Breast epithelium (tissue), 4 donors: Measurements from ENCODE around the gene SIT1. TPM values are rescaled to one million over a fixed set of nuclear protein-coding genes. Genes with fewer than 3 reads are reported as not detected.

ENCODE experiments used
- DNase-seq, 2 donors: peaks; one replicate each; pipeline ENCODE4 v3.0.0-alpha.2; 2019; ENCODE audit warnings: low spot score in 2 of 2
- H3K27ac ChIP-seq, 2 donors: fragments of 200-600 bp; sonication (generic) in 1 of 2; one replicate each; pipeline ENCODE4 v1.5.1; 2016 to 2019; ENCODE audit warnings: mild to moderate bottlenecking in 1 of 2
- H3K27me3 ChIP-seq, 2 donors: fragments of 200-600 bp; sonication (generic) in 1 of 2; one replicate each; pipeline versions ENCODE4 v1.5.1 to v1.6.0; 2017 to 2019; ENCODE audit warnings: control low read depth in 1 of 2, mild to moderate bottlenecking in 1 of 2
- H3K36me3 ChIP-seq: fragments of 200-600 bp; one replicate; pipeline ENCODE4 v1.5.1; 2019
- H3K4me1 ChIP-seq, 2 donors: fragments of 200-600 bp; sonication (generic); one replicate each; pipeline ENCODE4 v1.5.1; 2016 to 2019; ENCODE audit warnings: control low read depth in 1 of 2
- H3K4me3 ChIP-seq, 3 donors: fragments of 200-600 bp; sonication (generic); 1 replicate in 2 of 3; 2 replicates in 1 of 3; pipeline ENCODE4 v1.5.1; 2016 to 2019; ENCODE audit warnings: mild to moderate bottlenecking in 3 of 3, moderate library complexity in 2 of 3
- H3K9me3 ChIP-seq, 2 donors: fragments of 200-600 bp; sonication (generic) in 1 of 2; one replicate each; pipeline ENCODE4 v1.5.1; 2016 to 2019; ENCODE audit warnings: control low read depth in 1 of 2
- POLR2A ChIP-seq: fragments of 450-650 bp; IDR thresholded peaks from one replicate; pipeline ENCODE4 v1.6.1; 2016; ENCODE audit warnings: antibody characterized with exemption, mild to moderate bottlenecking, moderate library complexity
- POLR2AphosphoS5 ChIP-seq, 3 donors: sonication (generic); formaldehyde crosslinking; IDR thresholded peaks; one replicate each; pipeline ENCODE4 v1.6.1; 2017; ENCODE audit warnings: antibody characterized with exemption in 3 of 3
- intact Hi-C: fragments of 100-400 bp; cut with DNase I; formaldehyde crosslinking; loops from one replicate; pipeline ENCODE4 v1.15.1; 2023; ENCODE audit warnings: low total_unique reads
- total RNA-seq, 3 donors: library from RNA; depleted of rRNA; stranded (reverse); fragments of >200 nt; gene quantifications; one replicate each; pipeline ENCODE4 v1.1.0, GENCODE V29; 2016
- TF ChIP-seq, protein P1 (sequence below), 3 donors: fragments of 450-650 bp; IDR thresholded peaks; one replicate each; pipeline ENCODE4 v1.5.1; 2016 to 2017; ENCODE audit warnings: antibody characterized with exemption in 3 of 3, mild to moderate bottlenecking in 3 of 3, moderate library complexity in 3 of 3

SIT1 gene
- total RNA-seq, 3 donors from 2014 or later, result 1.2 to 3.2 (median 1.3) TPM

DNA sequence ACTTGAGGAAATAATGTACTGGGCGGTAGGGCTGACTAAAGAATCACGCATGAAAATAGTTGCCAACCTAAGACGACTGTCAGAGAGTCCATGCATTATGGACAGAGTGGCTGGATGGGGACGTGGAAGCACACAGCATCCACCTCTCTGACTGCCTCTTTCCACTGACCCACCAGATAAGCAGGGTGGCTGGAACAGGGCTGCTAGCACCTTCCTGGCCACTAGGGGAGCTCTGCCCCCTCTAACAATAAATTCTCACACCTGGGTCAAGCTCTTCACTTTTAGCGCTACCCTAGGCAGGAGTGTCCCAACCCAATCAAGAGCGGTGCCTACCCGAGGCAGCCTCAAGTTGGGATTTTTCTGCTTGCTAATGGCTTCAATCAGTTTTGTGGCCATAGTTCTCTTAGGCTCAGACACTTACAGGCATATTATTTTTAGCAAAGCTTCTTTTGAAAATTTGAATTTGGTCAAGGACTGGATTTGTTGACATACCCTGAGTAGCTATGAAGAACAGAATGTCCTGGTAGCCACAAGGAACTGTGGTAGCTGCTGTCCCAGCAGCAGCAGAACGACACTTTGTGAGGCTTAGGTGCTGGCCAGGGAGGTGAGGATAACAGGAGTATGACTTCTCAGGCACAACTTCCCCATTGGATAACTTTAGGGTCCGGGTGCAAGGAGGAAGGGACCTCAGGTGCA, 45.9 kb upstream of the SIT1 start:
- H3K27me3 ChIP-seq, result no peaks in the 10 kb centered on the region
- no peak overlapping the region for H3K4me3 ChIP-seq
- peak in 1 of 2 donors; percentile 54 for DNase-seq
- peak overlapping the region; percentile 36 to 66 for H3K27ac ChIP-seq
- H3K4me1 ChIP-seq, result no peaks in the 10 kb centered on the region
- H3K9me3 ChIP-seq, result no peaks in the 10 kb centered on the region
- intact Hi-C loops, result loop anchor here (1.0 kb wide), 1 partner anchor 33 kb away; no protein-coding TSS in a partner anchor
- TF ChIP-seq POLR2AphosphoS5 (IDR thresholded peaks at IDR 0.05) (peak in 1 of 3 donors; percentile 24), POLR2A (no peak)
- TF ChIP-seq, protein P1, sequence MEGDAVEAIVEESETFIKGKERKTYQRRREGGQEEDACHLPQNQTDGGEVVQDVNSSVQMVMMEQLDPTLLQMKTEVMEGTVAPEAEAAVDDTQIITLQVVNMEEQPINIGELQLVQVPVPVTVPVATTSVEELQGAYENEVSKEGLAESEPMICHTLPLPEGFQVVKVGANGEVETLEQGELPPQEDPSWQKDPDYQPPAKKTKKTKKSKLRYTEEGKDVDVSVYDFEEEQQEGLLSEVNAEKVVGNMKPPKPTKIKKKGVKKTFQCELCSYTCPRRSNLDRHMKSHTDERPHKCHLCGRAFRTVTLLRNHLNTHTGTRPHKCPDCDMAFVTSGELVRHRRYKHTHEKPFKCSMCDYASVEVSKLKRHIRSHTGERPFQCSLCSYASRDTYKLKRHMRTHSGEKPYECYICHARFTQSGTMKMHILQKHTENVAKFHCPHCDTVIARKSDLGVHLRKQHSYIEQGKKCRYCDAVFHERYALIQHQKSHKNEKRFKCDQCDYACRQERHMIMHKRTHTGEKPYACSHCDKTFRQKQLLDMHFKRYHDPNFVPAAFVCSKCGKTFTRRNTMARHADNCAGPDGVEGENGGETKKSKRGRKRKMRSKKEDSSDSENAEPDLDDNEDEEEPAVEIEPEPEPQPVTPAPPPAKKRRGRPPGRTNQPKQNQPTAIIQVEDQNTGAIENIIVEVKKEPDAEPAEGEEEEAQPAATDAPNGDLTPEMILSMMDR (IDR thresholded peaks at IDR 0.05), result peak; percentile 51 to 74 (median 71)
- H3K36me3 ChIP-seq, result peaks cover 17% of the 10 kb centered on the region

DNA sequence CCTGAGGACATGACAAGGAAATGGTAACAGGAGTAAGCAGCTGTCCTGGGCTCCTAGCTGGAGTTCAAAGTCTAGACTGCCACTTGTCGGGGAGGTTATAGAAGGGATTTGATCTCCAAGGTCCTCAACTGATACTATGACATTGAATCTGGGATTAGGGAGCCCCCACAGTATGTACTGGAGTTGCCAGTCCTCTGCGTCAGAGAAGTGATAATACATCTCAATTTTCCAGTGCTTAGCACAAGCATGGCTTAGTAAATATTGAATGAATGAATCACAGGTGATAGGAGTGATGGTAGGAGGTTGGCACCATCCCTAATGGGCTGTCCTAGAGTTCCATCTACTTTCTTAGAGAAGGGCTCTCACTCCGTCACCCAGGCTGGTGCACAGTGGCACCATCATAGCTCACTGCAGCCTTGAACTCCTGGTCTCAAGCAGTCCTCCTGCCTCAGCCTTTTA, 45.2 kb upstream of the SIT1 start:
- Histone ChIP-seq H3K27ac (peak overlapping the region; percentile 36 to 66), H3K9me3 (no peaks in the 10 kb centered on the region), H3K4me3 (no peak overlapping the region), H3K36me3 (peaks cover 17% of the 10 kb centered on the region), H3K4me1 (no peaks in the 10 kb centered on the region), H3K27me3 (no peaks in the 10 kb centered on the region)
- intact Hi-C loops, result loop anchor here (1.0 kb wide), 1 partner anchor 33 kb away; no protein-coding TSS in a partner anchor
- DNase-seq, result no peak
- TF ChIP-seq POLR2AphosphoS5 (IDR thresholded peaks at IDR 0.05) (no peak), POLR2A (no peak)
- TF ChIP-seq, protein P1 (IDR thresholded peaks at IDR 0.05), result no peak

DNA sequence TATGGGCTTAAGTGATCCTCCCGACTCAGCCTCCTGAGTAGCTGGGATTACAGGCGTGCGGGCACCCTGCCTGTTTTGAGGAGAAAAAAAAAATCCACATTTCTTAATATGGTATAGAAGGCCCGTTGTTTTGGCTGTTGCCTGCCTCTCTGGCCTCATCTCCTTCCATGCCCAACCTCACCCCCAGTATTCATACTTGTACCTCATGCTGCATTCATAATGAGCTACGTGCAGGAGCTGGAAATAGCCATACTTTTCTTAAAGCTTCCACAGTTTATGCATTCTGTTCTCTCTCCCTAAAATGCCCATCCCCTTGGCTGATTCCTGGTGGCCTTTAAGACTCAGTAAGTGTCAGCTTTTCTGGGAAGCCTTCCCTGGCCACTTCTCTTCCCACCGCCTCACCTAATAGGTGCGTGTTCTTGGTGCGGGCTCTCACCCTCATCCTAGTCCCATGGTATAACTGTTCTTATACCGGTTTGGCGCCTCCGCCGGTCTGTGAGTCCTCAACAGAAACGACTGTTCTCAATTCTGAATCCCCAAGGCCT, 41.1 kb upstream of the SIT1 start:
- peak overlapping the region; percentile 92 to 94 for H3K27ac ChIP-seq
- peaks cover 0 to 3% of the 10 kb centered on the region in 2 donors for H3K4me1 ChIP-seq
- intact Hi-C loops, result no loop called here
- H3K36me3 ChIP-seq, result no peaks in the 10 kb centered on the region
- no peak for DNase-seq
- H3K9me3 ChIP-seq, result no peaks in the 10 kb centered on the region
- H3K27me3 ChIP-seq, result no peaks in the 10 kb centered on the region
- H3K4me3 ChIP-seq, result peak overlapping the region in 1 of 3 donors; percentile 81
- TF ChIP-seq, protein P1 (IDR thresholded peaks at IDR 0.05), result no peak

DNA sequence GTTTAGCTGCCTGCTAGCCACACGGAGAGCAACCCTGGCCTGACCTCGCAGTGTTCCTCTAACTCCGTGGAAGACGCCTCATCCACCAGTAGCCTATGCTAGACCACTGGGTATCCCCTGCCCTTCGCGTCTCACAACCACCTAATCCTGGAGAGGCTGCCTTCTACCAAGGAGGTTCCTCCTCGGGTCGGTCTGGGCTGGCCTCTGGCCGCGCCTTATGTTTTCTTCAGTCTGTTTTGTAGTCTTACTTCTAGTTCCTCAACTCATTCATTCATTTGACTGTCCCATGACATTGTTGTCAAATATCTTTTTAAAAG, 40.6 kb upstream of the SIT1 start:
- peak overlapping the region; percentile 55 to 81 (median 68) for H3K4me3 ChIP-seq
- H3K27me3 ChIP-seq, result no peaks in the 10 kb centered on the region
- DNase-seq, result no peak
- intact Hi-C loops, result no loop called here
- no peaks in the 10 kb centered on the region for H3K9me3 ChIP-seq
- H3K27ac ChIP-seq, result peak overlapping the region; percentile 92 to 94
- peaks cover 0 to 3% of the 10 kb centered on the region in 2 donors for H3K4me1 ChIP-seq
- no peak for TF ChIP-seq POLR2AphosphoS5 (IDR thresholded peaks at IDR 0.05)
- TF ChIP-seq, protein P1 (IDR thresholded peaks at IDR 0.05), result no peak
- no peak for TF ChIP-seq POLR2A
- no peaks in the 10 kb centered on the region for H3K36me3 ChIP-seq

DNA sequence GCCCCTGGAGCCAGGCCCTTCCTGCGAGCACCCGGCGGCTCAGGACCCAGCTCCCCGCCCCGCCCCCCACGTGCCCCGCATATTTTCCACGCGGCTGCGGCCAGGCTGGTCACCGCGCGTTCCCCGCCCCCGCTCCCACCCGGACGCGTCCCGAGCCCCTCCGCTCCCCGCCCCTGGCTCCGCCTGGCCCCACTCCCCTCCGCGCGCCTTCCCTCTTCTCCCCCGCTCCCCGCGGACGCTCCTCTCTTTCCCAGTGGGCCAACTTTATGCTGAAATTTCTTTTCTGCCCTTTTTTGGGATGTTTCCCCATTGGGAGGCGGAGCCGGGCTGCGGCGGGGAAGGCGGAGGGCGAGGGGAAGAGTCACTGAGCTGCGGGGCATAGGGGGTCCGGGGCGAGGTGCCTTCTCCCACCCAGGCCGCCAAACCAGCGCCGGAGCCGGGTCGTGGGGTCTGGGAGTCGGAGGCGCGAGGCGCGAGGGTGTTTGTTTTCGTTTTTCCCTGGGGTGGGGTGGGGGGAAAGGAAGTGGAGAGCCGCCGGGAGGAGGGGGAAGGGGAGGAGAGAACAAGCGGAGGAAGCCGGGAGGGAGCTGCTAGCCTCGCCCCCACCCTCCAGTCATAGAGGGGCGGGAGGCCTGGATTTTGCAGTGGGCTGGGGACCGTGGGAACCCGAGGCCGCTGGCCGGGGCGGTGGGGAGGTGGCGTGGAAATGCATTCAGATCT, 40.0 kb upstream of the SIT1 start:
- no peaks in the 10 kb centered on the region for H3K9me3 ChIP-seq
- peak overlapping the region; percentile 55 to 81 (median 68) for H3K4me3 ChIP-seq
- no peaks in the 10 kb centered on the region for H3K27me3 ChIP-seq
- peak overlapping the region; percentile 92 to 94 for H3K27ac ChIP-seq
- peak; percentile 76 to 81 for DNase-seq
- no peaks in the 10 kb centered on the region for H3K36me3 ChIP-seq
- TF ChIP-seq POLR2A (peak; percentile 59), POLR2AphosphoS5 (IDR thresholded peaks at IDR 0.05) (peak; percentile 57 to 64 (median 57))
- TF ChIP-seq, protein P1 (IDR thresholded peaks at IDR 0.05), result no peak
- intact Hi-C loops, result no loop called here
- peaks cover 0 to 3% of the 10 kb centered on the region in 2 donors for H3K4me1 ChIP-seq
